Esophagus muscularis mucosa (tissue), 4 donors: ENCODE data around the gene IFNA7. TPM values are rescaled to one million over a fixed set of nuclear protein-coding genes. Genes with fewer than 3 reads are reported as not detected.

ENCODE experiments used
- DNase-seq: peaks from one replicate; pipeline ENCODE4 v3.0.0-alpha.2; 2017; ENCODE audit errors: extremely low spot score
- H3K27ac ChIP-seq, 4 donors: fragments of 200-600 bp; sonication (generic); replicated peaks in 1 of 4; 1 replicate in 3 of 4; 2 replicates in 1 of 4; pipeline ENCODE4 v1.5.1; 2016 to 2019; ENCODE audit warnings: mild to moderate bottlenecking in 1 of 4
- H3K27me3 ChIP-seq, 4 donors: fragments of 200-600 bp; sonication (generic); one replicate each; pipeline versions ENCODE4 v1.5.1 to v1.6.0; 2016 to 2019
- H3K36me3 ChIP-seq, 4 donors: fragments of 200-600 bp; sonication (generic); one replicate each; pipeline ENCODE4 v1.5.1; 2016 to 2019
- H3K4me1 ChIP-seq, 4 donors: fragments of 200-600 bp; sonication (generic); one replicate each; pipeline ENCODE4 v1.5.1; 2016 to 2019
- H3K4me3 ChIP-seq, 4 donors: fragments of 200-600 bp; sonication (generic); 1 replicate in 2 of 4; 2 replicates in 2 of 4; pipeline ENCODE4 v1.5.1; 2016 to 2019; ENCODE audit warnings: mild to moderate bottlenecking in 4 of 4, moderate library complexity in 1 of 4
- H3K9me3 ChIP-seq, 4 donors: fragments of 200-600 bp; sonication (generic); 1 replicate in 3 of 4; 2 replicates in 1 of 4; pipeline ENCODE4 v1.5.1; 2016 to 2019
- CTCF ChIP-seq, 3 experiments: fragments of 200-600 bp in 2 of 3; fragments of 450-650 bp in 1 of 3; sonication (generic) in 2 of 3; IDR thresholded peaks; one replicate each; pipeline ENCODE4 v1.5.1; 2017 to 2019; ENCODE audit warnings: antibody characterized with exemption in 3 of 3, mild to moderate bottlenecking in 2 of 3, moderate library complexity in 1 of 3
- EP300 ChIP-seq: sonication (generic); formaldehyde crosslinking; IDR thresholded peaks from one replicate; pipeline ENCODE4 v1.6.1; 2017; ENCODE audit warnings: antibody characterized with exemption
- POLR2A ChIP-seq: fragments of 450-650 bp; IDR thresholded peaks from one replicate; pipeline ENCODE4 v1.6.1; 2017; ENCODE audit warnings: antibody characterized with exemption, moderate library complexity, mild to moderate bottlenecking, low read depth
- POLR2AphosphoS5 ChIP-seq, 2 donors: sonication (generic); formaldehyde crosslinking; IDR thresholded peaks; one replicate each; pipeline ENCODE4 v1.6.1; 2017; ENCODE audit warnings: antibody characterized with exemption in 2 of 2
- WGBS: methylation state at CpG from one replicate; pipeline ENCODE4 v1.1.5; 2018; 5-methylcytosine and 5-hydroxymethylcytosine counted together
- intact Hi-C: fragments of 100-400 bp; cut with DNase I; formaldehyde crosslinking; loops from one replicate; pipeline ENCODE4 v1.15.1; 2023
- small RNA-seq, 3 donors: library from RNA; depleted of rRNA; stranded (forward); fragments of <200 nt; gene quantifications; one replicate each; pipeline ENCODE3, GENCODE V24; 2016
- total RNA-seq, 4 donors: library from RNA; depleted of rRNA; stranded (reverse); fragments of >200 nt; gene quantifications; one replicate each; pipeline versions ENCODE4 v1.1.0 to v1.2.1, GENCODE V29; 2016

IFNA7 gene
- total RNA-seq, 4 donors from 2014 or later = not detected

GRCh38 chr9:21153336-21154017 lies 48.5 kb downstream of the IFNA7 start:
- WGBS = 47% methylated on average over 3 of the region's 3 CpGs

More at GRCh38 chr9:21153336-21154017, 48.5 kb downstream of the IFNA7 start:
- TF ChIP-seq EP300 (no peak), CTCF (IDR thresholded peaks at IDR 0.05) (no peak), POLR2A (no peak), POLR2AphosphoS5 (IDR thresholded peaks at IDR 0.05) (no peak)
- Histone ChIP-seq H3K27me3 (no peaks in the 10 kb centered on the region), H3K4me1 (peaks cover 0 to 7% (median 4%) of the 10 kb centered on the region in 4 donors), H3K27ac (no peak overlapping the region), H3K9me3 (peaks cover 0 to 5% (median 1%) of the 10 kb centered on the region in 4 donors), H3K4me3 (no peak overlapping the region), H3K36me3 (no peaks in the 10 kb centered on the region)
- DNase-seq = no peak
- intact Hi-C loops = no loop called here

Small RNA genes within 50 kb of the gene (small RNA-seq; reads per million reads assigned to genes)
- gene RF00019 = 0 reads per million in 3 donors

Other genes with a start within 250 kb of the IFNA7 start
- gene HACD4, start 170.6 kb downstream of the IFNA7 start, total RNA-seq = 10 to 100 TPM; 13.8 to 25.0 (median 17.9) TPM
- gene IFNB1, start 124.3 kb downstream of the IFNA7 start, total RNA-seq = not detected
- gene IFNW1, start 60.4 kb downstream of the IFNA7 start, total RNA-seq = not detected
- not detected for gene IFNA21, start 35.5 kb downstream of the IFNA7 start, total RNA-seq
- gene IFNA4, start 14.6 kb downstream of the IFNA7 start, total RNA-seq = not detected
- not detected for gene IFNA10, start 4.9 kb upstream of the IFNA7 start, total RNA-seq
- not detected for gene IFNA16, start 15.1 kb upstream of the IFNA7 start, total RNA-seq
- gene IFNA17, start 26.0 kb upstream of the IFNA7 start, total RNA-seq = not detected
- gene IFNA14, start 37.8 kb upstream of the IFNA7 start, total RNA-seq = not detected
- gene IFNA5, start 103.1 kb upstream of the IFNA7 start, total RNA-seq = not detected
- 10 to 100 TPM; 19.2 to 22.8 (median 21.3) TPM for gene KLHL9, start 133.2 kb upstream of the IFNA7 start, total RNA-seq
- not detected for gene IFNA6, start 148.7 kb upstream of the IFNA7 start, total RNA-seq
- not detected for gene IFNA13, start 165.9 kb upstream of the IFNA7 start, total RNA-seq
- not detected for gene IFNA2, start 183.2 kb upstream of the IFNA7 start, total RNA-seq
- gene IFNA8, start 206.9 kb upstream of the IFNA7 start, total RNA-seq = not detected
- not detected for gene IFNA1, start 238.2 kb upstream of the IFNA7 start, total RNA-seq